GM10248 (cell line): ENCODE results near the gene VEGFA.

Experiments
- CTCF ChIA-PET: fragments of 300-600 bp; sonication (Branson Sonifier 250); formaldehyde crosslinking; extraction: SDS; loops from one replicate; lab custom pipeline; 2021; ENCODE audit warnings: antibody characterized with exemption; lab: Yijun Ruan, JAX
- POLR2A ChIA-PET: fragments of 350-650 bp; sonication (Branson Sonifier 250); formaldehyde crosslinking; extraction: SDS; loops from one replicate; lab custom pipeline; 2020; ENCODE audit warnings: antibody characterized with exemption; lab: Yijun Ruan, JAX
- DNase-seq: peaks from one replicate; pipeline ENCODE4 v3.0.0; 2012; ENCODE audit errors: extremely low spot score
- CTCF ChIP-seq: IDR thresholded peaks from 2 replicates; pipeline ENCODE4 v1.5.1; 2012; ENCODE audit warnings: mild to moderate bottlenecking, low read depth; ENCODE audit errors: extremely low read depth, missing control alignments, control extremely low read depth

Gene VEGFA

GRCh38 chr6:43733471-43734293 lies 36.3 kb upstream of the VEGFA start:
- POLR2A ChIA-PET, result interaction anchor here (0.6 kb wide), 1 partner anchor 324 kb away, joined by 3 read pairs; no protein-coding TSS in a partner anchor
- CTCF ChIA-PET, result interaction anchor here (1.0 to 3.4 kb wide), 10 partner anchors 9 to 345 kb away, joined by 3 to 26 read pairs (median 5); partner anchors contain the start of gene VEGFA
- peak; percentile 56 for DNase-seq
- TF ChIP-seq CTCF, result no peak

- ChIA-PET CTCF (interaction anchor here (1.0 to 3.4 kb wide), 11 partner anchors 9 to 345 kb away, joined by 3 to 26 read pairs (median 5); partner anchors contain the start of gene VEGFA), POLR2A (interaction anchor here (0.6 kb wide), 1 partner anchor 323 kb away, joined by 3 read pairs; no protein-coding TSS in a partner anchor)
- no peak for DNase-seq
- no peak for TF ChIP-seq CTCF
Measured at GRCh38 chr6:43734294-43734665, 35.7 kb upstream of the VEGFA start.

GRCh38 chr6:43735642-43736199 lies 34.3 kb upstream of the VEGFA start:
- ChIA-PET POLR2A (no interaction called here), CTCF (interaction anchor here (1.0 to 3.4 kb wide), 7 partner anchors 8 to 33 kb away, joined by 3 to 26 read pairs (median 4); partner anchors contain the start of gene VEGFA)
- no peak for DNase-seq
- no peak for TF ChIP-seq CTCF

GRCh38 chr6:43736211-43736786 lies 33.7 kb upstream of the VEGFA start:
- ChIA-PET CTCF (interaction anchor here (1.0 to 3.4 kb wide), 4 partner anchors 8 to 29 kb away, joined by 3 to 26 read pairs (median 4); no protein-coding TSS in a partner anchor), POLR2A (no interaction called here)
- no peak for TF ChIP-seq CTCF
- no peak for DNase-seq

GRCh38 chr6:43736844-43737243 lies 33.2 kb upstream of the VEGFA start:
- ChIA-PET POLR2A (no interaction called here), CTCF (interaction anchor here (1.6 kb wide), 1 partner anchor 12 kb away, joined by 4 read pairs; no protein-coding TSS in a partner anchor)
- no peak for TF ChIP-seq CTCF
- no peak for DNase-seq

GRCh38 chr6:43737272-43738081 lies 32.5 kb upstream of the VEGFA start:
- POLR2A ChIA-PET, result no interaction called here
- no peak for DNase-seq
- TF ChIP-seq CTCF, result no peak
- CTCF ChIA-PET, result interaction anchor here (0.7 to 1.6 kb wide), 2 partner anchors 13 to 32 kb away, joined by 4 read pairs; no protein-coding TSS in a partner anchor
